PC-9 (cell line): ENCODE results near the gene PLCD3. TPM values are rescaled to one million over a fixed set of nuclear protein-coding genes. Genes with fewer than 3 reads are reported as not detected.

ENCODE experiments used
- BruUV-seq: library from RNA; stranded (reverse); fragments of 400-500 nt; replicated peaks from 2 replicates; lab custom pipeline; 2021; lab: Mats Ljungman, UMichigan
- CTCF ChIA-PET: fragments of 300-600 bp; sonication (Branson Sonifier 250); formaldehyde crosslinking; loops from one replicate; lab custom pipeline; 2022; ENCODE audit warnings: antibody characterized with exemption; lab: Charles Lee
- POLR2A ChIA-PET: fragments of 300-600 bp; sonication (Branson Sonifier 250); formaldehyde crosslinking; loops from one replicate; lab custom pipeline; 2022; ENCODE audit warnings: antibody characterized with exemption; ENCODE audit not compliant: unreplicated experiment; lab: Charles Lee
- DNase-seq, 2 experiments: peaks; one replicate each; pipeline versions ENCODE4 v3.0.0 to v3.0.0-alpha.2; 2015 to 2022; ENCODE audit warnings: mixed read lengths in 1 of 2
- H2AFZ ChIP-seq: fragments of 200-600 bp; sonication (generic); 2 replicates; pipeline ENCODE4 v1.8.1; 2017; ENCODE audit warnings: antibody characterized with exemption
- H3F3A ChIP-seq: fragments of 200-600 bp; sonication (generic); 2 replicates; pipeline ENCODE4 v1.8.1; 2017; ENCODE audit warnings: antibody characterized with exemption, mild to moderate bottlenecking, low read depth; ENCODE audit not compliant: insufficient read depth
- H3K27ac ChIP-seq: fragments of 200-600 bp; sonication (generic); 2 replicates; pipeline ENCODE4 v1.6.1; 2016; ENCODE audit warnings: mixed run types
- H3K27me3 ChIP-seq: fragments of 200-600 bp; sonication (generic); 2 replicates; pipeline ENCODE4 v1.6.1; 2016; ENCODE audit warnings: low read depth, mixed run types; ENCODE audit not compliant: insufficient read depth
- H3K36me3 ChIP-seq: fragments of 200-600 bp; sonication (generic); 2 replicates; pipeline ENCODE4 v1.6.1; 2016; ENCODE audit warnings: low read depth, mixed run types
- H3K4me1 ChIP-seq: fragments of 200-600 bp; sonication (generic); replicated peaks from 2 replicates; pipeline ENCODE4 v1.6.1; 2016; ENCODE audit warnings: mixed run types; ENCODE audit not compliant: insufficient read depth
- H3K4me2 ChIP-seq: fragments of 200-600 bp; sonication (generic); 2 replicates; pipeline ENCODE4 v1.6.1; 2017; ENCODE audit warnings: mixed run types
- H3K4me3 ChIP-seq: fragments of 200-600 bp; sonication (generic); 2 replicates; pipeline ENCODE4 v1.6.1; 2016; ENCODE audit warnings: mixed run types
- H3K79me2 ChIP-seq: fragments of 200-600 bp; sonication (generic); 2 replicates; pipeline ENCODE4 v1.6.1; 2017; ENCODE audit warnings: low read depth, mixed run types
- H3K9me2 ChIP-seq: fragments of 200-600 bp; sonication (generic); 2 replicates; pipeline ENCODE4 v1.8.1; 2017; ENCODE audit warnings: mild to moderate bottlenecking; ENCODE audit not compliant: insufficient read depth
- H3K9me3 ChIP-seq: fragments of 200-600 bp; sonication (generic); 2 replicates; pipeline ENCODE4 v1.8.1; 2016; ENCODE audit warnings: low read depth; ENCODE audit not compliant: insufficient read depth
- H4K20me1 ChIP-seq: fragments of 200-600 bp; sonication (generic); 2 replicates; pipeline ENCODE4 v1.8.1; 2017; ENCODE audit not compliant: insufficient read depth
- CTCF ChIP-seq: fragments of 200-600 bp; sonication (generic); conservative IDR thresholded peaks from 2 replicates; pipeline ENCODE4 v1.6.1; 2017; ENCODE audit warnings: mixed run types, antibody characterized with exemption, mild to moderate bottlenecking, moderate library complexity
- EZH2 ChIP-seq: fragments of 200-600 bp; sonication (generic); IDR thresholded peaks from 2 replicates; pipeline ENCODE4 v1.8.0; 2017; ENCODE audit warnings: antibody characterized with exemption, low read depth
- intact Hi-C: fragments of 100-400 bp; cut with micrococcal nuclease; formaldehyde crosslinking; loops from one replicate; pipeline ENCODE4 v1.10.0; 2022; ENCODE audit not compliant: unreplicated experiment
- total RNA-seq: library from RNA; stranded (reverse); gene quantifications from 2 replicates; pipeline ENCODE4 v1.2.3, GENCODE V29; 2021

Gene PLCD3
- total RNA-seq, 1 experiment from 2014 or later: 92.4 TPM

- H3K27ac ChIP-seq: peak within 1 kb of the TSS; percentile 92
- H3K36me3 ChIP-seq: peaks cover 12% of the 10 kb centered on the region; the same call in 1 of the 2 replicates
- no peaks in the 10 kb centered on the region for H3K27me3 ChIP-seq
- peak; percentile 98 for DNase-seq
- no peak for TF ChIP-seq EZH2
- no peak for TF ChIP-seq CTCF
- no TSS peak for BruUV-seq
- H4K20me1 ChIP-seq: no peaks in the 10 kb centered on the region
- H3K4me1 ChIP-seq: peaks cover 27% of the 10 kb centered on the region
- peaks cover 55% of the 10 kb centered on the region for H3K79me2 ChIP-seq
- H2AFZ ChIP-seq: peak within 1 kb of the TSS; percentile 67
- H3K4me2 ChIP-seq: peak within 1 kb of the TSS; percentile 88
- intact Hi-C loops: loop anchor here (1.0 to 5.0 kb wide), 5 partner anchors 13 to 279 kb away; partner anchors contain the start of gene HEXIM2
- H3F3A ChIP-seq: peaks cover 48% of the 10 kb centered on the region
- CTCF ChIA-PET: interaction anchor here (0.5 to 5.7 kb wide), 9 partner anchors 10 to 277 kb away, joined by 3 to 66 read pairs (median 6); partner anchors contain the start of gene ACBD4
- no peaks in the 10 kb centered on the region for H3K9me3 ChIP-seq
- peak within 1 kb of the TSS; percentile 86 for H3K4me3 ChIP-seq
- H3K9me2 ChIP-seq: no peaks in the 10 kb centered on the region
- POLR2A ChIA-PET: interaction anchor here (0.5 to 2.4 kb wide), 13 partner anchors 10 to 216 kb away, joined by 3 to 42 read pairs (median 11); partner anchors contain the start of gene HEXIM2
Measured at GRCh38 chr17:45148183-45149036, 16.1 kb upstream of the PLCD3 start, which contains the start of gene HEXIM1. HEXIM1 (plus strand) TSS chr17:45148475; CDS start chr17:45149191, 716 bp downstream.

- peaks cover 46% of the 10 kb centered on the region for H3F3A ChIP-seq
- H3K4me2 ChIP-seq: peak overlapping the region; percentile 70
- H3K27ac ChIP-seq: peak overlapping the region; percentile 92
- no peak for TF ChIP-seq EZH2
- TF ChIP-seq CTCF: no peak
- H3K79me2 ChIP-seq: peaks cover 50% of the 10 kb centered on the region
- H3K36me3 ChIP-seq: peaks cover 12% of the 10 kb centered on the region; the same call in 1 of the 2 replicates
- H3K4me3 ChIP-seq: peak overlapping the region; percentile 73
- no peaks in the 10 kb centered on the region for H3K9me3 ChIP-seq
- H3K27me3 ChIP-seq: no peaks in the 10 kb centered on the region
- ChIA-PET POLR2A (interaction anchor here (0.5 to 2.4 kb wide), 6 partner anchors 13 to 177 kb away, joined by 5 to 42 read pairs (median 24); partner anchors contain the start of gene HEXIM2), CTCF (interaction anchor here (0.6 to 5.7 kb wide), 4 partner anchors 13 to 374 kb away, joined by 4 to 66 read pairs (median 26); partner anchors contain the start of gene ACBD4)
- H2AFZ ChIP-seq: peak overlapping the region; percentile 67
- intact Hi-C loops: loop anchor here (1.0 to 5.0 kb wide), 4 partner anchors 14 to 280 kb away; partner anchors contain the start of gene HEXIM2
- peak; percentile 71 to 86 for DNase-seq
- H4K20me1 ChIP-seq: no peaks in the 10 kb centered on the region
- no TSS peak for BruUV-seq
- no peaks in the 10 kb centered on the region for H3K9me2 ChIP-seq
- peaks cover 26% of the 10 kb centered on the region for H3K4me1 ChIP-seq
Measured at GRCh38 chr17:45147581-45148182, 15.4 kb upstream of the PLCD3 start.
